ENCODE data around the gene SUSD1. TPM values are rescaled to one million over a fixed set of nuclear protein-coding genes. Genes with fewer than 3 reads are reported as not detected.
A peak's percentile ranks its signal among the peaks of the same experiment; 100 is the strongest.

Gene SUSD1
- polyA plus RNA-seq, 1 donor (not counting 4 experiments of a cell fraction or from before 2014, with no cell fraction given) = 3.6 TPM

DNA sequence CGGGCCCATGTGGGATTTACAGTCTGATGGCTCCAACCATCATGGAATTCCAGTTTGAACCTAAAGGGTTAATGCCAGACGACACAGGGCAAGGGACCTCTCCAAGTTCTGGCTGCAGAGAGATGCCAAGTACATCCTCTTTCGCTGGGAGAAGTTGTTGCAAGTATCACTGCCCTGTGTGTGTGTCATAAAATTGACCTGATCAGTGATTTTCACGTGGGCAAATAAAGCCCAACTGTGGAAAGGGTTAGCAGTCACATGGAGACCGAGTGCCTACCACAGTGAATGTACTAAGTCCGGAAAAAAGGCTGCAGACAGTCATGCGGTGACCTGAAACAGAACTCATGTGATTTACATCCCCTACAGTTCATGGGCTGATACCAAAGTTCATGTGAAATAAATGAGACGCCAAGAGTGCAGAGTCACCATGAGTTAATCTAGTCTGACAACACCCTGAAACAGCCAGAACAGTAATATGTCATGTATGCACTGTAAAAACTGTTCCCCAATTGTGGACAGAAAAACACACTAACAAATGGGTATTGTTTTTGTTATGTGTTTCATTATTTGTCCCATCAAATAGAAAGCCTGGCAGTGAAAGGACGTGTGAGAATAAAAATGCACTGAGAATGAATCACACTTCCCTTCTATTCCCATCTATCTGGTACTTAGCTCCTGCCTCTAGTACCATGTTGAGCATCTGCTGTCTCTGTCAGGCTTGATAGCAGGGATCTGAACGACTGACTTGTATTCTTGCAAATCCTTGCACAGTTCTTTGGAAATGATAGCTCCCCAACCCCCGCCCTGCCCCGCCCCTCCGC is 115.7 kb downstream of the SUSD1 start:
- H3K27ac ChIP-seq (ENCODE audit: control insufficient read depth, insufficient read depth, low read length) = peak overlapping the region; percentile 94
- H4K20me1 ChIP-seq (ENCODE audit: control insufficient read depth, extremely low read depth, insufficient read depth, low read length) = no peaks in the 10 kb centered on the region
- H3K9ac ChIP-seq (ENCODE audit: control insufficient read depth, extremely low read depth, insufficient read depth, low read length) = peak overlapping the region; percentile 39
- H3K4me2 ChIP-seq (ENCODE audit: control insufficient read depth, extremely low read depth, insufficient read depth, low read depth, low read length) = no peak overlapping the region
- no peak overlapping the region for H2AFZ ChIP-seq (ENCODE audit: control insufficient read depth, low read length)
- no peaks in the 10 kb centered on the region for H3K36me3 ChIP-seq (ENCODE audit: control insufficient read depth in 2 of 2, extremely low read depth in 1 of 2, insufficient read depth in 2 of 2, low read length in 2 of 2)
- FAIRE-seq = peak; percentile 59
- no peaks in the 10 kb centered on the region for H3K79me2 ChIP-seq (ENCODE audit: control insufficient read depth, insufficient read depth, low read length)
- dilution Hi-C loops (cut with MboI; ENCODE audit: extremely low pct_ligation_motif_present, low sequenced_read_pairs) = no loop called here
- DNase-seq (ENCODE audit: low read depth, low spot score) = peak; percentile 80
- TF ChIP-seq EZH2 (IDR thresholded peaks at IDR 0.05; ENCODE audit: low read length) = no peak
- TF ChIP-seq, protein P1, sequence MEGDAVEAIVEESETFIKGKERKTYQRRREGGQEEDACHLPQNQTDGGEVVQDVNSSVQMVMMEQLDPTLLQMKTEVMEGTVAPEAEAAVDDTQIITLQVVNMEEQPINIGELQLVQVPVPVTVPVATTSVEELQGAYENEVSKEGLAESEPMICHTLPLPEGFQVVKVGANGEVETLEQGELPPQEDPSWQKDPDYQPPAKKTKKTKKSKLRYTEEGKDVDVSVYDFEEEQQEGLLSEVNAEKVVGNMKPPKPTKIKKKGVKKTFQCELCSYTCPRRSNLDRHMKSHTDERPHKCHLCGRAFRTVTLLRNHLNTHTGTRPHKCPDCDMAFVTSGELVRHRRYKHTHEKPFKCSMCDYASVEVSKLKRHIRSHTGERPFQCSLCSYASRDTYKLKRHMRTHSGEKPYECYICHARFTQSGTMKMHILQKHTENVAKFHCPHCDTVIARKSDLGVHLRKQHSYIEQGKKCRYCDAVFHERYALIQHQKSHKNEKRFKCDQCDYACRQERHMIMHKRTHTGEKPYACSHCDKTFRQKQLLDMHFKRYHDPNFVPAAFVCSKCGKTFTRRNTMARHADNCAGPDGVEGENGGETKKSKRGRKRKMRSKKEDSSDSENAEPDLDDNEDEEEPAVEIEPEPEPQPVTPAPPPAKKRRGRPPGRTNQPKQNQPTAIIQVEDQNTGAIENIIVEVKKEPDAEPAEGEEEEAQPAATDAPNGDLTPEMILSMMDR (optimal IDR thresholded peaks at IDR 0.05 in 1 of 3, IDR thresholded peaks at IDR 0.05 in 1 of 3, conservative IDR thresholded peaks at IDR 0.05 in 1 of 3; ENCODE audit: extremely low read depth in 1 of 3, insufficient read depth in 2 of 3, low read length in 3 of 3) = no peak
- H3K9me1 ChIP-seq (ENCODE audit: control insufficient read depth, extremely low read depth, insufficient read depth, low read length) = no peaks in the 10 kb centered on the region
- no peak overlapping the region for H3K4me3 ChIP-seq (ENCODE audit: control insufficient read depth in 2 of 3, extremely low read depth in 1 of 3, insufficient read depth in 2 of 3, low read depth in 1 of 3, low read length in 3 of 3)
- H3K4me1 ChIP-seq (ENCODE audit: control insufficient read depth, extremely low read depth, insufficient read depth, low read length) = peaks cover 33% of the 10 kb centered on the region
- no peaks in the 10 kb centered on the region for H3K9me3 ChIP-seq (ENCODE audit: control insufficient read depth, low read depth, low read length)
- no peaks in the 10 kb centered on the region for H3K27me3 ChIP-seq (ENCODE audit: control insufficient read depth, extremely low read depth, insufficient read depth, low read length)

DNA sequence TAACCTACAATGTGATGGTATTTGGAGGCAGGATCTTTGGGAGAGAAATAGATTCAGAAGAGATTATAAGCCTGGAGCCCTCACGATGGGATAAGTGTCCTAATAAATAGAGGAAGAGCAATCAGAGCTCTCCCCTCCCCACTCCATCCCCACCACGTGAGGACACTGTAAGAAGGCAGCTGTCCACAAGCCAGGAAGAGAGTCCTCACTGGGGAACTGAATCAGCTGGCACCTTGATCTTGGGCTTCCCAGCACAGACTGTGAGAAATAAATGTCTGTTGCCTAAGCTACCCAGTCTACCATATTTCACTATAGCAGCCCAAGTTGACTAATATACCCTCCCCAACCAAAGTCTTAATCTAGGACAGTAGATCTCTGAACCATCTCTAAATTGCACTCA is 118.1 kb downstream of the SUSD1 start:
- no peaks in the 10 kb centered on the region for H3K36me3 ChIP-seq (ENCODE audit: control insufficient read depth in 2 of 2, extremely low read depth in 1 of 2, insufficient read depth in 2 of 2, low read length in 2 of 2)
- FAIRE-seq (no peak), DNase-seq (ENCODE audit: low read depth, low spot score) (no peak)
- no peak overlapping the region for H3K4me3 ChIP-seq (ENCODE audit: control insufficient read depth in 2 of 3, extremely low read depth in 1 of 3, insufficient read depth in 2 of 3, low read depth in 1 of 3, low read length in 3 of 3)
- no peak overlapping the region for H3K27ac ChIP-seq (ENCODE audit: control insufficient read depth, insufficient read depth, low read length)
- peaks cover 30% of the 10 kb centered on the region for H3K4me1 ChIP-seq (ENCODE audit: control insufficient read depth, extremely low read depth, insufficient read depth, low read length)
- dilution Hi-C loops (cut with MboI; ENCODE audit: extremely low pct_ligation_motif_present, low sequenced_read_pairs) = no loop called here
- no peak overlapping the region for H2AFZ ChIP-seq (ENCODE audit: control insufficient read depth, low read length)
- TF ChIP-seq, protein P1 (optimal IDR thresholded peaks at IDR 0.05 in 1 of 3, IDR thresholded peaks at IDR 0.05 in 1 of 3, conservative IDR thresholded peaks at IDR 0.05 in 1 of 3; ENCODE audit: extremely low read depth in 1 of 3, insufficient read depth in 2 of 3, low read length in 3 of 3) = no peak
- TF ChIP-seq EZH2 (IDR thresholded peaks at IDR 0.05; ENCODE audit: low read length) = no peak
- no peak overlapping the region for H3K9ac ChIP-seq (ENCODE audit: control insufficient read depth, extremely low read depth, insufficient read depth, low read length)
- H3K27me3 ChIP-seq (ENCODE audit: control insufficient read depth, extremely low read depth, insufficient read depth, low read length) = no peaks in the 10 kb centered on the region
- no peaks in the 10 kb centered on the region for H3K79me2 ChIP-seq (ENCODE audit: control insufficient read depth, insufficient read depth, low read length)
- no peaks in the 10 kb centered on the region for H3K9me1 ChIP-seq (ENCODE audit: control insufficient read depth, extremely low read depth, insufficient read depth, low read length)
- no peaks in the 10 kb centered on the region for H4K20me1 ChIP-seq (ENCODE audit: control insufficient read depth, extremely low read depth, insufficient read depth, low read length)
- no peaks in the 10 kb centered on the region for H3K9me3 ChIP-seq (ENCODE audit: control insufficient read depth, low read depth, low read length)
- no peak overlapping the region for H3K4me2 ChIP-seq (ENCODE audit: control insufficient read depth, extremely low read depth, insufficient read depth, low read depth, low read length)

Measured in keratinocyte (primary cell).